Thyroid gland (tissue), 4 donors: ENCODE results near the gene NR4A1.

ENCODE experiments used
- POLR2A ChIP-seq, 2 donors: fragments of 450-650 bp; IDR thresholded peaks; one replicate each; pipeline ENCODE4 v1.6.1; 2017; ENCODE audit warnings: antibody characterized with exemption in 2 of 2, mild to moderate bottlenecking in 2 of 2, moderate library complexity in 1 of 2
- TF ChIP-seq, protein P1 (sequence below), 6 experiments: fragments of 200-600 bp in 3 of 6; fragments of 450-650 bp in 3 of 6; sonication (generic) in 3 of 6; IDR thresholded peaks; one replicate each; pipeline ENCODE4 v1.5.1; 2016 to 2019; ENCODE audit warnings: antibody characterized with exemption in 6 of 6, mild to moderate bottlenecking in 2 of 6, inconsistent platforms in 1 of 6, moderate library complexity in 1 of 6

DNA sequence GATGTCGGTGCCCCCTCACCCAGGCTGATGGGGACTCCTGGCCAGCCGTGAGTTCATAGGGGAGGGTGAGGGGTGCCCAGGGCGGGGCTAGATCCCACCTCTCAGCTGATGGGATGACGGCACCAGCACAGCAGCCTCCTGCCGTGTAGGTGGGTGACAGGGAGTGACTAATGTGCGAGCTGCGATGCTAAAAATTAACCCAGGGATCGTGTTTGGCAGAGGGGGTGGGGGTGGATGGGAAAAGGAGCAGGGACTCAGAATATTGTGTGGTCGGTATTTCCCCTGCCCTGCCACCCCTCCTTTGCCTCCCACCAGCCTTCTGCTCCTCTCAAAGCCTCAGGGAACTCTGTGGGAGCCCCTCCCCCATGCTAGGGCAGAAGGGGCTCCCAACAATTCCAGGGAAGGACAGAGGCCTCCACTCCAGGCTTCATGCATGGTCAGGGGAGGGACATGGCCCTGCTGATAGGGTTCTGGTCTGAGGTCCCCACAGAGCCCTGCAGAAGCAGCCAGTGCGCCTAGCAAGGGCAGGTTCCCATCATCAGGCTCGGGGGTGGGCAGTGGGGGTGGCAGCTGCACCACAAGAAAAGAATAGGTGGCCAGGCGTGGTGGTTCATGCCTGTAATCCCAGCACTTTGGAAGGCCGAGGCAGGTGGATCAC, 32.0 kb upstream of the NR4A1 start:
- TF ChIP-seq, protein P1, sequence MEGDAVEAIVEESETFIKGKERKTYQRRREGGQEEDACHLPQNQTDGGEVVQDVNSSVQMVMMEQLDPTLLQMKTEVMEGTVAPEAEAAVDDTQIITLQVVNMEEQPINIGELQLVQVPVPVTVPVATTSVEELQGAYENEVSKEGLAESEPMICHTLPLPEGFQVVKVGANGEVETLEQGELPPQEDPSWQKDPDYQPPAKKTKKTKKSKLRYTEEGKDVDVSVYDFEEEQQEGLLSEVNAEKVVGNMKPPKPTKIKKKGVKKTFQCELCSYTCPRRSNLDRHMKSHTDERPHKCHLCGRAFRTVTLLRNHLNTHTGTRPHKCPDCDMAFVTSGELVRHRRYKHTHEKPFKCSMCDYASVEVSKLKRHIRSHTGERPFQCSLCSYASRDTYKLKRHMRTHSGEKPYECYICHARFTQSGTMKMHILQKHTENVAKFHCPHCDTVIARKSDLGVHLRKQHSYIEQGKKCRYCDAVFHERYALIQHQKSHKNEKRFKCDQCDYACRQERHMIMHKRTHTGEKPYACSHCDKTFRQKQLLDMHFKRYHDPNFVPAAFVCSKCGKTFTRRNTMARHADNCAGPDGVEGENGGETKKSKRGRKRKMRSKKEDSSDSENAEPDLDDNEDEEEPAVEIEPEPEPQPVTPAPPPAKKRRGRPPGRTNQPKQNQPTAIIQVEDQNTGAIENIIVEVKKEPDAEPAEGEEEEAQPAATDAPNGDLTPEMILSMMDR (IDR thresholded peaks at IDR 0.05): no peak
- no peak for TF ChIP-seq POLR2A (IDR thresholded peaks at IDR 0.05)
